ENCODE results near the gene TGFA.

DNA sequence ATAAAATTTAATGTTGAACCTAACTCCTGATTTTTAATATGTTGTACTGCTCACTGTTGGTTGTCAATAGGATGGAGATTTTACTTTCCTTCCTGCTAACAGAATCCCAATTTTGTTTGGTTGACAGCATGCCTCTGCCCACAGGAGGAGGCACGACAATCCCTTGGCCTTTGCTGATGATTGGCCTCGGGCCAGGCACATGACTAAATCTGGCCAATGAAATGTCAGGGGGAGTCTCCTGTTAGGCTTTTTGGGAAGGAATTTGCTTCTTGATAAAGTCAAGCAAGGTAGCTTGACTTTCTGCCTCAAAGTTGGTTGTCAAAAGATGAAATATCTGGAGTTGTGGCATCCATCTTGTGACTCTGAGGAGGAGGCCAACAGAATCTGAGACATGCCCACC, 6.8 kb upstream of the TGFA start:
- TF ChIP-seq, protein P1, sequence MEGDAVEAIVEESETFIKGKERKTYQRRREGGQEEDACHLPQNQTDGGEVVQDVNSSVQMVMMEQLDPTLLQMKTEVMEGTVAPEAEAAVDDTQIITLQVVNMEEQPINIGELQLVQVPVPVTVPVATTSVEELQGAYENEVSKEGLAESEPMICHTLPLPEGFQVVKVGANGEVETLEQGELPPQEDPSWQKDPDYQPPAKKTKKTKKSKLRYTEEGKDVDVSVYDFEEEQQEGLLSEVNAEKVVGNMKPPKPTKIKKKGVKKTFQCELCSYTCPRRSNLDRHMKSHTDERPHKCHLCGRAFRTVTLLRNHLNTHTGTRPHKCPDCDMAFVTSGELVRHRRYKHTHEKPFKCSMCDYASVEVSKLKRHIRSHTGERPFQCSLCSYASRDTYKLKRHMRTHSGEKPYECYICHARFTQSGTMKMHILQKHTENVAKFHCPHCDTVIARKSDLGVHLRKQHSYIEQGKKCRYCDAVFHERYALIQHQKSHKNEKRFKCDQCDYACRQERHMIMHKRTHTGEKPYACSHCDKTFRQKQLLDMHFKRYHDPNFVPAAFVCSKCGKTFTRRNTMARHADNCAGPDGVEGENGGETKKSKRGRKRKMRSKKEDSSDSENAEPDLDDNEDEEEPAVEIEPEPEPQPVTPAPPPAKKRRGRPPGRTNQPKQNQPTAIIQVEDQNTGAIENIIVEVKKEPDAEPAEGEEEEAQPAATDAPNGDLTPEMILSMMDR (IDR thresholded peaks at IDR 0.05) = no peak
- TF ChIP-seq POLR2A (IDR thresholded peaks at IDR 0.05) = no peak
- no peak for TF ChIP-seq POLR2AphosphoS5 (IDR thresholded peaks at IDR 0.05)
